IMR-90 (cell line): Measurements from ENCODE around the gene IFNK. TPM values are rescaled to one million over a fixed set of nuclear protein-coding genes. Genes with fewer than 3 reads are reported as not detected.

ENCODE experiments used
- ATAC-seq: fragments of 200-7000 bp; cut with Tn5 transposase; 2 replicates; pipeline ENCODE4 v1.9.1; 2020; ENCODE audit warnings: low read depth, mild to moderate bottlenecking, moderate library complexity
- BruUV-seq: library from RNA; stranded (reverse); fragments of 400-500 nt; replicated peaks from 2 replicates; lab custom pipeline; 2021; lab: Mats Ljungman, UMichigan
- CTCF ChIA-PET: fragments of 300-600 bp; formaldehyde crosslinking; extraction: SDS; loops from one replicate; lab custom pipeline; 2021; ENCODE audit warnings: antibody characterized with exemption; lab: Yijun Ruan, JAX
- POLR2A ChIA-PET: fragments of 300-600 bp; sonication (Branson Sonifier 250); formaldehyde crosslinking; loops from one replicate; lab custom pipeline; 2022; ENCODE audit warnings: antibody characterized with exemption; ENCODE audit not compliant: unreplicated experiment; lab: Charles Lee
- DNase-seq: peaks from one replicate; pipeline ENCODE4 v3.0.0; 2013
- H2AFZ ChIP-seq: replicated peaks from 2 replicates; pipeline ENCODE3; 2013; ENCODE audit warnings: low read length, mild to moderate bottlenecking; ENCODE audit not compliant: poor library complexity
- H2AK5ac ChIP-seq: 2 replicates; pipeline ENCODE4 v1.6.1; 2013; ENCODE audit warnings: low read depth, low read length, inconsistent platforms
- H2AK9ac ChIP-seq: replicated peaks from 2 replicates; pipeline ENCODE3; 2013; ENCODE audit warnings: mild to moderate bottlenecking, low read depth, low read length, moderate library complexity; ENCODE audit not compliant: poor library complexity
- H2BK120ac ChIP-seq: 2 replicates; pipeline ENCODE4 v1.6.1; 2013; ENCODE audit warnings: low read depth, low read length, inconsistent platforms
- H2BK15ac ChIP-seq: 3 replicates; pipeline ENCODE4 v1.6.1; 2013; ENCODE audit warnings: low read depth, low read length, inconsistent platforms
- H2BK20ac ChIP-seq: 2 replicates; pipeline ENCODE4 v1.6.1; 2013; ENCODE audit warnings: low read depth, mild to moderate bottlenecking, inconsistent platforms, low read length, moderate library complexity
- H2BK5ac ChIP-seq: 2 replicates; pipeline ENCODE4 v1.6.1; 2013; ENCODE audit warnings: mild to moderate bottlenecking, low read depth, low read length, inconsistent platforms; ENCODE audit not compliant: poor library complexity, severe bottlenecking
- H3K14ac ChIP-seq: replicated peaks from 2 replicates; pipeline ENCODE4 v1.6.1; 2013; ENCODE audit warnings: low read depth, low read length, inconsistent platforms
- H3K18ac ChIP-seq: 2 replicates; pipeline ENCODE4 v1.6.1; 2013; ENCODE audit warnings: low read depth, low read length, control low read depth
- H3K23ac ChIP-seq: 2 replicates; pipeline ENCODE4 v1.6.1; 2013; ENCODE audit warnings: low read depth, low read length, inconsistent platforms
- H3K27ac ChIP-seq: 2 replicates; pipeline ENCODE4 v1.5.1; 2013; ENCODE audit warnings: mild to moderate bottlenecking, control low read depth, low read length; ENCODE audit not compliant: insufficient read depth
- H3K27me3 ChIP-seq: 2 replicates; pipeline ENCODE4 v1.6.1; 2013; ENCODE audit warnings: low read length; ENCODE audit not compliant: control insufficient read depth, insufficient read depth
- H3K36me3 ChIP-seq: 2 replicates; pipeline ENCODE4 v1.6.1; 2013; ENCODE audit warnings: low read length, mixed read lengths; ENCODE audit not compliant: control insufficient read depth, insufficient read depth
- H3K4ac ChIP-seq: 2 replicates; pipeline ENCODE4 v1.6.1; 2013; ENCODE audit warnings: low read depth, low read length, inconsistent platforms
- H3K4me1 ChIP-seq: 2 replicates; pipeline ENCODE4 v1.6.1; 2013; ENCODE audit warnings: low read length, mixed read lengths; ENCODE audit not compliant: control insufficient read depth, insufficient read depth
- H3K4me2 ChIP-seq: 2 replicates; pipeline ENCODE4 v1.6.1; 2013; ENCODE audit warnings: low read depth, mild to moderate bottlenecking, control low read depth, low read length, moderate library complexity
- H3K4me3 ChIP-seq: 2 replicates; pipeline ENCODE4 v1.5.1; 2013; ENCODE audit warnings: low read depth, mild to moderate bottlenecking, control low read depth, low read length, moderate library complexity; ENCODE audit not compliant: insufficient read depth
- H3K56ac ChIP-seq: 2 replicates; pipeline ENCODE4 v1.6.1; 2013; ENCODE audit warnings: low read length, inconsistent platforms; ENCODE audit not compliant: insufficient read depth; ENCODE audit errors: extremely low read depth
- H3K79me1 ChIP-seq, 2 experiments: 2 replicates each; pipeline ENCODE4 v1.6.1; 2013; ENCODE audit warnings: low read length in 2 of 2, inconsistent platforms in 1 of 2, low read depth in 1 of 2
- H3K9ac ChIP-seq: 2 replicates; pipeline ENCODE4 v1.6.1; 2013; ENCODE audit warnings: low read depth, low read length, control low read depth
- H3K9me1 ChIP-seq: 2 replicates; pipeline ENCODE4 v1.6.1; 2013; ENCODE audit warnings: low read length, inconsistent platforms; ENCODE audit not compliant: insufficient read depth
- H3K9me3 ChIP-seq: 2 replicates; pipeline ENCODE4 v1.6.1; 2013; ENCODE audit warnings: low read length; ENCODE audit not compliant: control insufficient read depth, insufficient read depth
- H4K20me1 ChIP-seq: 2 replicates; pipeline ENCODE4 v1.6.1; 2013; ENCODE audit warnings: low read length, inconsistent platforms; ENCODE audit not compliant: insufficient read depth
- H4K5ac ChIP-seq: 2 replicates; pipeline ENCODE4 v1.6.1; 2013; ENCODE audit warnings: mild to moderate bottlenecking, low read depth, low read length, control low read depth
- H4K8ac ChIP-seq, 2 experiments: 2 replicates each; pipeline ENCODE4 v1.6.1; 2013; ENCODE audit warnings: low read depth in 2 of 2, low read length in 2 of 2, control low read depth in 1 of 2, inconsistent platforms in 1 of 2
- H4K91ac ChIP-seq: 2 replicates; pipeline ENCODE4 v1.6.1; 2013; ENCODE audit warnings: low read depth, low read length, inconsistent platforms; ENCODE audit not compliant: insufficient read depth
- CEBPB ChIP-seq: IDR thresholded peaks from 2 replicates; pipeline ENCODE4 v1.6.1; 2012; ENCODE audit warnings: low read depth, low read length, improper control_type of control experiment
- CHD1 ChIP-seq: IDR thresholded peaks from 2 replicates; pipeline ENCODE4 v1.6.1; 2012; ENCODE audit warnings: low read depth, low read length, improper control_type of control experiment
- FOS ChIP-seq: fragments of 150-350 bp; IDR thresholded peaks from 2 replicates; pipeline ENCODE4 v1.6.1; 2016; ENCODE audit warnings: low read depth, low read length
- MAFK ChIP-seq: IDR thresholded peaks from 2 replicates; pipeline ENCODE4 v1.6.1; 2012; ENCODE audit warnings: low read depth, low read length, improper control_type of control experiment
- MAZ ChIP-seq: IDR thresholded peaks from 2 replicates; pipeline ENCODE4 v1.6.1; 2012; ENCODE audit warnings: low read depth, mild to moderate bottlenecking, low read length, improper control_type of control experiment, moderate library complexity, borderline replicate concordance
- MXI1 ChIP-seq: IDR thresholded peaks from 2 replicates; pipeline ENCODE4 v1.6.1; 2012; ENCODE audit warnings: low read depth, mild to moderate bottlenecking, low read length, moderate library complexity, borderline replicate concordance
- RAD21 ChIP-seq: IDR thresholded peaks from 2 replicates; pipeline ENCODE4 v1.6.1; 2012; ENCODE audit warnings: low read length, improper control_type of control experiment
- RCOR1 ChIP-seq: IDR thresholded peaks from 2 replicates; pipeline ENCODE4 v1.6.1; 2012; ENCODE audit warnings: mild to moderate bottlenecking, low read length, improper control_type of control experiment; ENCODE audit not compliant: insufficient replicate concordance
- WGBS, 2 experiments: methylation state at CpG; one replicate each; pipeline versions ENCODE4 v1.1.5 to v1.1.7; 2013; ENCODE audit warnings: missing lambda C conversion rate in 2 of 2; ENCODE audit not compliant: insufficient read length in 1 of 2; ENCODE audit errors: extremely low coverage in 2 of 2; 5-methylcytosine and 5-hydroxymethylcytosine counted together
- dilution Hi-C: fragments of 300-500 bp; cut with HindIII; formaldehyde crosslinking; loops from one replicate; pipeline ENCODE4 v1.14.3; 2018; ENCODE audit warnings: low sequenced_read_pairs; ENCODE audit not compliant: unreplicated experiment
- in situ Hi-C: fragments of 300-500 bp; cut with MboI; formaldehyde crosslinking; loops from 3 replicates; pipeline ENCODE4 v1.14.3; 2019; ENCODE audit warnings: low sequenced_read_pairs, inconsistent platforms, mixed read lengths
- intact Hi-C: fragments of 100-400 bp; cut with micrococcal nuclease; formaldehyde crosslinking; loops from 2 replicates; pipeline ENCODE4 v1.10.0; 2022
- polyA plus RNA-seq, 3 experiments: library from polyadenylated mRNA; depleted of rRNA; stranded (reverse); fragments of >200 nt; gene quantifications; 2 replicates each; pipeline ENCODE4 v1.2.3, GENCODE V29; 2012; ENCODE audit warnings: low replicate concordance in 1 of 3
- total RNA-seq: library from RNA; depleted of rRNA; stranded (reverse); fragments of >200 nt; gene quantifications from 2 replicates; pipeline ENCODE4 v1.2.3, GENCODE V29; 2012
- TF ChIP-seq, protein P1 (sequence below): conservative IDR thresholded peaks from 2 replicates; pipeline ENCODE4 v1.5.1; 2012; ENCODE audit warnings: mild to moderate bottlenecking, low read depth, low read length, improper control_type of control experiment

The IFNK gene
- total and polyA plus RNA-seq, 2 of the 4 experiments (the other 2 are of a cell fraction) = not detected

DNA sequence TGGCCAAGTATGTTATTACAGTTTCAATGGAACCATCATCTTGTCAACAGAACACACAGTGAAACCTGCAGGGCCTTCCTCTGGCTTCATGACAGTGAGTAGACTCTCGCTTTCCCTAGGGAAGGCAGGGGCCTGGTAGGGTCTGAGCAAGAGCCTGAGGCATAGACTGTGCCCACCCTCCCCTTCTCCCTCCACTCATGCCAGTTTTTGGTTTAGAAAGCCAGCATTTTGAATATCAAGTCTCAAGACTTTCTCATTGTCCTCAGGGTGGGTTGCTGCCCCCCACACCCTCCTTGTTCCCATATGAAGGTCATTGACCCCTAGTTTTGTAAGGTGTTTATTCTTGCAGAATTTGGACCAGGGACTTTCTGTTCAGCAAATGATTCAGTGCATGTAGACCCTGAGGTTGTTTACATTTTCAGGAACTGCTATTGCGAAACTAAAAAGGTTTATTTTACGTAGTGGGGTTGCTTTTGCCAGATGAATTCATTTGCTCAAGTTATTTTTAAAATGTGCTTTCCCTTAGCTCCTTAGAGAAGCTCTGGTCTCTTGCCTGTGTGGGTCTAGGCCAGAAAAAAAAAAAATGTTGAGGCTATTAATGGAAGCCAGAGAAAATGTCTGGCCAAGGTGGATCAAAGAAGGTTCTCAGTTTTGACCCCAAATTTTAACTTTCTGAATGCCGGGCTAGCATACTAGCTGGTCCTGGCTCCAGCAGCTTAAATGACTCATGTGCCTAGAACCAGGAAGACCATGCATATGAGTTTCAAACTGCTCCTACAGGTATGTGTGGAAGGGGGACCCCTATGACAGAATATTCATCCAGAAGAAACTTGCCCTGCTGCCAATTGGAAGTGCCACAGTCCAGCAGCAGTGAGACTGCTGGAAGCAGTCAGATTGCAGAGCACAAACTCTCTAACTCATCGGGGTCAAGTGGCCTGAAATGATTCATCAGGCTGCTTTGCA is 15.7 kb downstream of the IFNK start:
- peaks cover 6% of the 10 kb centered on the region; the same call in 1 of the 2 replicates for H3K9me1 ChIP-seq
- no peak overlapping the region for H2AFZ ChIP-seq
- peak overlapping the region in 1 of 2 experiments; percentile 57; a peak in 1 of 4 replicates for H4K8ac ChIP-seq
- peak overlapping the region; percentile 56 for H4K91ac ChIP-seq
- H2AK9ac ChIP-seq = peak overlapping the region; percentile 55
- H4K5ac ChIP-seq = no peak overlapping the region
- H3K4me1 ChIP-seq = peaks cover 11% of the 10 kb centered on the region
- peak overlapping the region; percentile 43; the same call in 1 of the 2 replicates for H3K14ac ChIP-seq
- peak overlapping the region; percentile 72; the same call in 1 of the 2 replicates for H2AK5ac ChIP-seq
- H3K4me3 ChIP-seq = no peak overlapping the region
- no peaks in the 10 kb centered on the region for H3K27me3 ChIP-seq
- peak overlapping the region; percentile 53 for H3K18ac ChIP-seq
- in situ Hi-C loops (no loop called here), intact Hi-C loops (loop anchor here (1.0 to 10.0 kb wide), 3 partner anchors 34 to 665 kb away; partner anchors contain the start of gene C9orf72), dilution Hi-C loops (no loop called here)
- H3K36me3 ChIP-seq = no peaks in the 10 kb centered on the region
- H3K9ac ChIP-seq = no peak overlapping the region
- ATAC-seq (peak; percentile 83), DNase-seq (peak; percentile 87)
- H3K79me1 ChIP-seq = no peaks in the 10 kb centered on the region
- no peak overlapping the region for H2BK15ac ChIP-seq
- H3K4me2 ChIP-seq = peak overlapping the region; percentile 60
- H4K20me1 ChIP-seq = no peaks in the 10 kb centered on the region
- H3K27ac ChIP-seq = peak overlapping the region; percentile 60; the same call in 1 of the 2 replicates
- POLR2A ChIA-PET = no interaction called here
- H3K9me3 ChIP-seq = no peaks in the 10 kb centered on the region
- TF ChIP-seq CEBPB = peak; percentile 98
- TF ChIP-seq MXI1 = no peak
- TF ChIP-seq FOS = peak; percentile 35
- TF ChIP-seq RAD21 = no peak
- TF ChIP-seq MAFK = no peak
- TF ChIP-seq, protein P1, sequence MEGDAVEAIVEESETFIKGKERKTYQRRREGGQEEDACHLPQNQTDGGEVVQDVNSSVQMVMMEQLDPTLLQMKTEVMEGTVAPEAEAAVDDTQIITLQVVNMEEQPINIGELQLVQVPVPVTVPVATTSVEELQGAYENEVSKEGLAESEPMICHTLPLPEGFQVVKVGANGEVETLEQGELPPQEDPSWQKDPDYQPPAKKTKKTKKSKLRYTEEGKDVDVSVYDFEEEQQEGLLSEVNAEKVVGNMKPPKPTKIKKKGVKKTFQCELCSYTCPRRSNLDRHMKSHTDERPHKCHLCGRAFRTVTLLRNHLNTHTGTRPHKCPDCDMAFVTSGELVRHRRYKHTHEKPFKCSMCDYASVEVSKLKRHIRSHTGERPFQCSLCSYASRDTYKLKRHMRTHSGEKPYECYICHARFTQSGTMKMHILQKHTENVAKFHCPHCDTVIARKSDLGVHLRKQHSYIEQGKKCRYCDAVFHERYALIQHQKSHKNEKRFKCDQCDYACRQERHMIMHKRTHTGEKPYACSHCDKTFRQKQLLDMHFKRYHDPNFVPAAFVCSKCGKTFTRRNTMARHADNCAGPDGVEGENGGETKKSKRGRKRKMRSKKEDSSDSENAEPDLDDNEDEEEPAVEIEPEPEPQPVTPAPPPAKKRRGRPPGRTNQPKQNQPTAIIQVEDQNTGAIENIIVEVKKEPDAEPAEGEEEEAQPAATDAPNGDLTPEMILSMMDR = no peak
- no peak for TF ChIP-seq CHD1
- TF ChIP-seq MAZ = no peak
- TF ChIP-seq RCOR1 = no peak
- H2BK5ac ChIP-seq = peak overlapping the region; percentile 44
- no peak overlapping the region for H3K56ac ChIP-seq
- H2BK20ac ChIP-seq = 0 out of 2 replicates have a peak overlapping the region, but pooled peaks have one; percentile 29
- no peak overlapping the region for H3K23ac ChIP-seq
- CTCF ChIA-PET = interaction anchor here (0.7 to 3.1 kb wide), 3 partner anchors 7 to 857 kb away, joined by 3 to 16 read pairs (median 3); partner anchors contain the start of gene MOB3B
- H2BK120ac ChIP-seq = peak overlapping the region; percentile 53
- H3K4ac ChIP-seq = peak overlapping the region; percentile 30
- WGBS, 2 experiments = 0% methylated on average over 2 of the region's 5 CpGs; no CpG with 5 or more reads in 1 of the 2 experiments
- no TSS peak for BruUV-seq
